Measurements from ENCODE around the gene CHD1.
A peak's percentile ranks its signal among the peaks of the same experiment; 100 is the strongest.

CHD1 gene

DNA sequence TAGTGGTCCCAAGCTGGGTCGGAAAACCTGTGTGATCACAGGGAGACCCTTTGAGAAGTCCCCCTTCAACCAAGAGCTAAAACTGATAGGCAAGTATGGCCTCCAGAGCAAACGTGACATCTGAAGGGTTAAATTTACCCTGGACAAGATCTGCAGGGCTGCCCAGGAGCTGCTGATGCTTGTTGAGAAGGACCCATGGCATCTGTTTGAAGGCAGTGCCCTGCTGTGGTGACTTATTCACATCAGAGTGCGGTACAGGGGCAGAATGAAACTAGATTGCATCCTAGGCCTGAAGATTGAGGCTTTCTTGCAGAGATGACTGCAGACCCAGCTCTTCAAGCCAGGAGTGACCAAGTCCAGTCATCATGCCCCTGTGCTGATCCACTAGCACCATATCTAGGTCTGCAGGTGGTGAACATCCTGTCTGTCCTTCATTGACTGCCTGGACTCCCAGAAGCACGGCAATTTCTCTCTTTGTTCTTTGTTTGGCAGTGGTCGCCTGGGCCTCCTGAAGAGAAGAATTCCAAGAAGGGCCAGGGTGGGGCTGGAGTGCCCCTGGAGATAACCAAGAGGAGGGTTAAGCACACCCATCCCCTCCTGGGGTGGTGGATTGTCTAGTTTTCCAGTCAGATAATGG, 25.7 kb upstream of the CHD1 start:
- Mint-ChIP-seq H3K27me3 (no peaks in the 10 kb centered on the region), H3K9me3 (no peaks in the 10 kb centered on the region), H3K4me3 (no peak overlapping the region), H3K27ac (no peak overlapping the region), H3K4me1 (no peaks in the 10 kb centered on the region), H3K36me3 (no peaks in the 10 kb centered on the region)

DNA sequence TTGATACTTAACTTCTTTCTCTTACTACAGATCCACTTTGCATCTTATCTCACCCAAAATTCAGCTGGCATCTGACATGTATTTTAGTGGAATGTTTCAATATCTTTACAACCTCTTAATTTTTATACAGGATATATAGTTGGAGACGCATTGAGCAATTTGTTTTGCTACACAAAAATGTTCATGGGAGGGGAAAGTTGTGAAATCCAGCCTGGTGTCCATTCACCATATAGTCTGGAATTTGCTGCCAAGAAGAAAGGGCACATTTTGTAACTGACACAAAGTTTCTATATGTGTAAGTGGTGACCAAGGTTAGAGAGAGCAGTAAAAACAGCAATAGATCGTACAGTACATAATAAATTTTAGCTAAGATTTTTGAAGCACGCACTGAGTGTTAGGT, 14.0 kb upstream of the CHD1 start:
- H3K27me3 Mint-ChIP-seq: no peaks in the 10 kb centered on the region
- no peaks in the 10 kb centered on the region for H3K36me3 Mint-ChIP-seq
- H3K4me3 Mint-ChIP-seq: no peak overlapping the region
- peak overlapping the region; percentile 19 for H3K27ac Mint-ChIP-seq
- H3K4me1 Mint-ChIP-seq: peaks cover 70% of the 10 kb centered on the region
- no peaks in the 10 kb centered on the region for H3K9me3 Mint-ChIP-seq

DNA sequence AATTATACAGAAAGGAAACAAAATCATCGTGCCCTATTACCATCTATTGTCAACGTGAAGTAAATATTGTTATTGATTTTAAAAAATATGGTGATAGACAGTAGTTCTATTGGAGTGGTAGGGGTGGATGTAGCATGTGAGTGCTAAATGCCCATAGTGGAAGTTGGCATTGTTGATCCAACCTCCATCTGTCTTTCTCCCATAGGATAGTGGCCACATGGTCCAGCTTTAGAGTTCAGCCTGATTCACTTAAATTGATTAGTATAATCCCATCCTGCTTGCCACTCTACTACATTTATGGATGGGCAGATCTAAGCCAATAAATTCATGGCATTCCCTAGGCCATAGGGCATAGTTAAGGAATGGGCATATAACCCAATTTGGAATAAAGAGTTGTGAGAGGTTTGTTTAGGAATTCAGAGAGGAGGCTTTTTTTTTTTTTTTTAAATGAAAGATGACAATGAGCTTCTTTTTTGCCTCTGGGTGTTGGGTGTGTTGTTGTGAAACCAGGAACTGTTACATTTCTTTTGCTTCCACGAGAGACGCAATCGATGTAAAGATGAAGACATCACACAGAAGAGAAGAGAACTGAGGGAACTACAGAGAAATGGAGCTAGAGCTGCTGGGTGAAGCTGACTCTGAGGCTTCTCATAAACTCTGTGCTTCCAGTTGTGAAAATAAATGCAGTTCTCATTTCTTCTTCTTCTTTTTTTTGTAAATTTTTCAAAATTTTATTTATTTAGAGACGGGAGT, 12.5 kb upstream of the CHD1 start:
- Mint-ChIP-seq H3K36me3 (no peaks in the 10 kb centered on the region), H3K27me3 (no peaks in the 10 kb centered on the region), H3K9me3 (no peaks in the 10 kb centered on the region), H3K4me3 (no peak overlapping the region), H3K27ac (peak overlapping the region; percentile 69), H3K4me1 (peaks cover 74% of the 10 kb centered on the region)

DNA sequence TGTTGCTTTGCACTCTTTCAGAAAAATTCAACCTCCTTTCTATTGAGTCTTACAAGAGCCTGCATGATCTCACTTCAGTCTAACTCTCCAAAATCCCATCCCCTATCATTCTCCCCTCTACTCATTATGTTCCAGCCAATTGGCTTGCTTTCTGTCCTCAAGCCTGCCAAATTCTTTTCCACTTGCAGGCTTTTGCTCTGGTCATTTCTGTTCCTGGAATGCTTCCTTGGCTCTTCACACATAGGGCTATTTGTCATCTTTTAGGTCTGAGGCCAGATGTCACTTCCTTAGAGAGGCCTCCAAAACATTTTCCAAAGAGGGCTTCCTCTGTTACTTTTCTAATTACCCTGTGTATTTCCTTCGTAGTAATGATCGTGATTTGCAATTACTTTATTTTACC, 11.8 kb upstream of the CHD1 start:
- Mint-ChIP-seq H3K9me3 (no peaks in the 10 kb centered on the region), H3K4me1 (peaks cover 74% of the 10 kb centered on the region), H3K27ac (peak overlapping the region; percentile 88), H3K27me3 (no peaks in the 10 kb centered on the region), H3K36me3 (no peaks in the 10 kb centered on the region), H3K4me3 (no peak overlapping the region)

DNA sequence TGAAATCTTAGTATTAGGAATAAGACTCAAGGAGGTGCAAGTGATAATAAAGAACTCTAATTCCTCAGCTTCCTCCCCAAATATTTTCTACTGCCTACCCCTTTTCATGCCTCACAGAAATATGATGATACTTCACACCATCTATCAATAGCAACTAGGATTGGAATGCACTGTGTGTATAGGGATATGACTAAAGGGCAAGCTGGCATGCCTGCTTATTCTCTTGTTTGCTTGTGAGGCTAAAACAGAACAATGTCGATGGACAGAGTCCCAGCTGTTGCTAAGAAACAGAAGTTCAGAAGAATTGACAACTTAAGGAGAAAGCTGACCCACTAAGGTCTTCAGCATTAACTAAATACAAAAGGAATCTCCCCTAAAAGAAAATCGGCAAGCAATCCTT, 9.7 kb upstream of the CHD1 start:
- Mint-ChIP-seq H3K36me3 (peaks cover 2% of the 10 kb centered on the region), H3K9me3 (no peaks in the 10 kb centered on the region), H3K4me3 (no peak overlapping the region)

DNA sequence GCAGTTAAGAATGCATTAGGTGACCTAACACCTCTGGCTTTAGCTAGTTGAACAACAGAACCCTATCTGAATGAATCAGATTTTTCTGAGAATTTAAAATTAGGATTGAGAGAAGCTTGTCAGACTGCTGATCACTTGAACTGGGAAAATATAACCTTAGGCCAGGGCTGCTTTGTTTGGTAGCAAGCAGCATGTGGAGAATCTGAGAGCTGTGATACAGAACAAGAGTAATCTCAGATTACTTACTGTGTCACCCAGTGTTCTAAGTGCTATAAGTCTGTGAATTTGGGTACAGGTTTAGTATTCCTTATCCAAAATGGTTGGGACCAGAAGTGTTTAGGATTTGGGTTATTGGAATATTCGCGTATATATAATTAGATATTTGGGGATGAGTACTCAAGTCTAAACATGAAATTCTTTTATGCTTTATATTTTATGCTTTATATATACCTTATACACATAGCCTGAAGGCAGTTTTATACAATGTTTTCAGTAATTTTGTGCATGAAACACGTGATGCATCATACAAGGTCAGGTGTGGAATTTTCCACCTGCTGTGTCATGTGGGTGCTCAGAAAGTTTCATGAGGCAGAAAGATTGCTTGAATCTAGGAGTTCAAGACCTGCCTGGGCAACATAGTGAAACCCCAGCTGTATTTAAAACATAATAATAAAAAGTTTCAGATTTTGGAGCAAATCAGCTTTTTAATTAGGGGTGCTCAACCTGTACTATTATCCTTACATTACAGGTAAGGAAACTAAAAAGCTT, 8.3 kb upstream of the CHD1 start:
- Mint-ChIP-seq H3K27ac (peak overlapping the region; percentile 11), H3K27me3 (no peaks in the 10 kb centered on the region), H3K9me3 (no peaks in the 10 kb centered on the region), H3K4me3 (no peak overlapping the region), H3K36me3 (peaks cover 2% of the 10 kb centered on the region), H3K4me1 (peaks cover 87% of the 10 kb centered on the region)

More for the DNA sequence above, 9.7 kb upstream of the CHD1 start:
- Mint-ChIP-seq H3K27ac (peak overlapping the region; percentile 21), H3K27me3 (no peaks in the 10 kb centered on the region), H3K4me1 (peaks cover 85% of the 10 kb centered on the region)

DNA sequence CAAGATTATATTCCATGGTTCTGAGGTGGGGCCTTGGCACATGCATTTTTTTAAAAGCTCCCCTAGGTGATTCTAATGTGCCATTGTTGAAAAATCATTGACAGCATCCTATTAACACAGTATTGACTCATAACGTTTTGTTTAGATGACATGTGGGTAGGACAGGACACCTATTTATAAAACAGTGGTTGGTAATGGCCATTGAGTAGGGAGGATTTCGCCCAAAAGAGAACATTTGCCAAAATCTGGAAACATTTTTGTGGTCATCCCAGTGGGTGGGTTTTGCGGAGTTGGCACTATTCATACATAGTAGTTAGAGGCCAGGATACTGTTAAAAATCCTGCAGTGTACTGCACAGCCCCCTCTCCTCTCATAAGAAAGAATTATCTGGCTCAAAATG, 6.4 kb upstream of the CHD1 start:
- Mint-ChIP-seq H3K4me3 (no peak overlapping the region), H3K9me3 (no peaks in the 10 kb centered on the region), H3K4me1 (peaks cover 88% of the 10 kb centered on the region), H3K27me3 (no peaks in the 10 kb centered on the region), H3K36me3 (peaks cover 2% of the 10 kb centered on the region), H3K27ac (peak overlapping the region; percentile 69)

DNA sequence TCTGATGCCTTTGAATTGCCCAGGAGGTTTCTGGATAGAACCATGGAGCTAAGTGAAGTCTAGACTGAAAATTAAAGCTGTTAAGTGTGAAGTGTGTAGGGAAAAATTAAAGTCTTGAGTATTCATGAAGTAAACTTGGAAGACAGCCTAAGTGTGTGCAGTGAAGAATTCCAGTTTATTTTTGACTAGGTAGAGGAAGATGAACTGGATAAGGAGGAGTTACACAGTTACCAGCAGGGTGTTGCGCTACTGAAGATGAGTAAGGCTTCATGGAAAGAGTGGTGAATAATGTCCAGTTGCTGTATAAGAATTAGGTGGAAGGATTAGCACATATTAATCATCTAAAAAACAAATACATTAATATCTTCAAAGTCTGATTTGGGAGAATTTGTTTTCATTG, 5.7 kb upstream of the CHD1 start:
- no peak overlapping the region for H3K4me3 Mint-ChIP-seq

DNA sequence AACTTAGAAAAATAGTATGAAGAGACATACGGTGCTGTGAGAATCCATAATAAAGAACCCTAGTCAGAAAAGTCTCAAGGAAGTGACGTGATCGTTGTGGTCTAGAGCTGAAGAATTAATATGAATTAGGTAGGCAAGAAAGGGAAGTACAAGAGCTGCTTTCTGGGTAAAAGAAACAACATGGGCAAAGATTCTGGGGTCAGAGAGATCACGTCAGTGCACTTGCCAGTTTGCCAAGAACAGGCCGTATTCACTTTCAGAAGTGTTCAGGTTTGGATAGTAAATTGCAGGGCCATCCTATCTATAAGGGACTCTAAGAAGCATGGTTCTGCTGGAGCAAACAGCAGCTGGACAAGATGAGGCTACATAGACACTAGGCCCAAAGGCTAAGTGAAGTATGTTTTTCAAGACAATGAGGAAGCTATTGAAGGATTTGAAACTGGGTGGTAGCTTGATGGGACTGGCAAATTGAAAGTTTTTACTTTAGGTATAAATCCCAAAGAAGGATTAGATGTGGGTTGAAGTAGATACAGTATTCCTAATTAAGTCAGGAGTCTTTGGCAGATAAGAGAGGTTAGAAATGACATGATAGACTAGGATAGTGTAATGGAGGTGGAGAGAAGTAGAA, 4.8 kb upstream of the CHD1 start:
- Mint-ChIP-seq H3K4me3 (peak overlapping the region; percentile 70), H3K36me3 (peaks cover 2% of the 10 kb centered on the region), H3K9me3 (no peaks in the 10 kb centered on the region), H3K4me1 (peaks cover 79% of the 10 kb centered on the region), H3K27ac (peak overlapping the region; percentile 96), H3K27me3 (no peaks in the 10 kb centered on the region)

More for the DNA sequence above, 5.7 kb upstream of the CHD1 start:
- H3K9me3 Mint-ChIP-seq: no peaks in the 10 kb centered on the region
- H3K27ac Mint-ChIP-seq: peak overlapping the region; percentile 69
- peaks cover 2% of the 10 kb centered on the region for H3K36me3 Mint-ChIP-seq
- H3K4me1 Mint-ChIP-seq: peaks cover 89% of the 10 kb centered on the region
- no peaks in the 10 kb centered on the region for H3K27me3 Mint-ChIP-seq

DNA sequence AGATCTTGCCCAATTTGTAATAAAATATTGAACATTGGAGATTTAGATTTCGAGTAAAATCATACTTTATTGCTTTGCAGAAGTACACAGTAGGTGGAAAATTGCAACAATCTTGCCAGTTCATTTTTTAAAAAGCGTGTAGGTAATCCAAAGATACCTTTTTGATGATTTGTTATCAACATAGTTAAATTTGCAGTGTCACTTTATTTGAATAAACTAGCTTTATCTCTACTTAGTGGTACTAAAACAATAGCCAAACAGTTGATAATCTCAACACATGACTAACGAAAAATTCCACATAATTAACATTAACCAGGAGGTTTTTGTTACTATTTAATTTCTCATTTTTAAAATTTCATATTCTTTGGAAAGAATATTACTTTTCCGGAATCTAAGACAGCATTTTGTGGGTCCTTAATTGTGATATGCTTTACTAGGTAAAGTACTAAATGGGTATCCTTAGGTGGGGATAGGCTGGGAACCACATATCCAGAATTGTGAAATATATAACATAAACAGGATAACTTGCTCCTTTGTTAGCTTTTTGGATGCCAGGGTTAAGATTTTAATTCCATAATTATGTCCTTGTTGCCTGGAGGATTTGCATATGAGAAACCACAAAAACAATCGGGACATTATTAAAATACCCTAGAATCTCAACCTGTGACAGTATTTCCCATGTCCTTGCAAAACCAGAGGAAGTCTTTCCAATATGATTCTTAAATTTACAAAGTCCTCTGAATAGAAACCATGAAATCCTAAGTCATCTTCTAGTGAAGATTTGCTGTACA, 2.4 kb upstream of the CHD1 start:
- no peaks in the 10 kb centered on the region for H3K27me3 Mint-ChIP-seq
- peak overlapping the region; percentile 97 for H3K4me3 Mint-ChIP-seq
- H3K4me1 Mint-ChIP-seq: peaks cover 68% of the 10 kb centered on the region
- peaks cover 2% of the 10 kb centered on the region for H3K36me3 Mint-ChIP-seq
- H3K9me3 Mint-ChIP-seq: no peaks in the 10 kb centered on the region
- H3K27ac Mint-ChIP-seq: peak overlapping the region; percentile 99

DNA sequence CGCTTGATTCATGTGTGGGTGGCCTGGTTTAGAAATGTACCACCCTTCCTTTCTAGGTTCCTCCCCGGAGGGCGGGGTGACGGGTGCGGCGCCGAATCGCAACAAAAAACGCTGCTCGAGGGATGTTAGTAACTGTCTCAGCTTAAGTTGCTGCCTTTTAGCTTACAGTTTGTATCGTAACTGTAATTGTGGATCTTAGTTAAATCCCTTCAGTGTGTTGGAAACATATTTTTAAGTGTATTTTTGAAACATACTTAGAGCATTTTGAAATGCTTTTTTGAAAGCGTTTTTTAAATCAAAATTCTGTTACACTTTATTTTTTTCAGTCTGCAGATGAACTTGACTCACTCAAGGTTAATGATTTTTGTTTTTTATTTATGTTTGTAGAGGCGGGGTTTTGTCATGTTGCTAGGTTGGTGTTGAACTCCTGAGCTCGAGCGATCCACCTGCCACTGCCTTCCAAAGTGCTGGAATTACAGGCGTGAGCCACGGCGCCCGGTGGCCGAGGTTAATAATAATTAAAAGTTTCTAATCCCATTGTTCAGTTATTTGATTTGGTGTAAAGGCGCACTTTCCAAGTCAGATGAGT, 997 bp upstream of the CHD1 start:
- H3K4me1 Mint-ChIP-seq: peaks cover 67% of the 10 kb centered on the region
- peaks cover 2% of the 10 kb centered on the region for H3K36me3 Mint-ChIP-seq
- no peaks in the 10 kb centered on the region for H3K9me3 Mint-ChIP-seq
- peak overlapping the region; percentile 97 for H3K4me3 Mint-ChIP-seq
- H3K27me3 Mint-ChIP-seq: no peaks in the 10 kb centered on the region
- peak overlapping the region; percentile 99 for H3K27ac Mint-ChIP-seq

DNA sequence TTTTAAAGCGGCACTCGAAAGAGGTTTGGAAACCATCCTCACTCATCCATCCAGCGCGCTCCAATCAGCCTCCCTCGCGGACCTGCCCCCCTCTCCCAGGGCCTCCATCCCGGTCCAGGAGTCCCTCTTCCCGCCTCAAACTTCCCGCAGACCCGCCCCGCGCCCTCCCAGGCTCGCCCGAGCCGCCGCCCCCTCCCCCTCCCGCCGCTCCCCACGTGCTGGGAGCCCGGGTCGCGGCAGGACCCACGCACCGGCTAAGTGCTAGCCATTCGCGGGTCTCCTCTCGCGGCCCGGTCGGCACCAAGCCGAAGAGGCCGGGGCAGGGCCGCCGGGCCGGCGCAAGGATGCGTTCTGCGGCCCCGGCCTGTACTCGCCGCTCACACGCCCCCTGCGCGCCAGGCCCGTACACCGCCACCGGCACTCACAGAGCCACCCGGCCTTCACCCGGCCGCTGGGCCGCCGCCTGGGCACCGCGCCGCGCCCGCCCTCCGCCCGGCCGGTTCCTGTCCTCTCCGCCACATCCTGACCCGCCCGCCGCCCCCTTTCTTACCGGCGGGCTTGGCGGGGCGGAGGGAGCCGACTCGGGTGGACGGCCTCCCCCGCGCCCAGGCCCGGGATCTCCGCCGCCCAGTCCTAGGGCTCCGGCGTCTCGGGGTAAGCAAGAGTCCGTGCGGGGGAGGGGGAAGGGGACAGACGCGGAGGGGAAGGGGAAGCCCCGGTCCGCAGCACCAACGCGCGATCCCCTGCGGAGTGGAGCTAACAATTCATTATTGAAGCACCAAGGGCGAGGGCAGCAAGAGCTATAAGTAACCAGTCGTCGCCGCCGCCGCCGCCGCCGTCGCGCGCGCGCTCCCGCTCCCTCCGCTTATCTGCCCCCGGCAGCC, 576 bp downstream of the CHD1 start:
- Mint-ChIP-seq H3K27me3 (no peaks in the 10 kb centered on the region), H3K4me1 (peaks cover 67% of the 10 kb centered on the region), H3K36me3 (peaks cover 7% of the 10 kb centered on the region), H3K4me3 (peak overlapping the region; percentile 97), H3K9me3 (no peaks in the 10 kb centered on the region), H3K27ac (peak overlapping the region; percentile 99)

DNA sequence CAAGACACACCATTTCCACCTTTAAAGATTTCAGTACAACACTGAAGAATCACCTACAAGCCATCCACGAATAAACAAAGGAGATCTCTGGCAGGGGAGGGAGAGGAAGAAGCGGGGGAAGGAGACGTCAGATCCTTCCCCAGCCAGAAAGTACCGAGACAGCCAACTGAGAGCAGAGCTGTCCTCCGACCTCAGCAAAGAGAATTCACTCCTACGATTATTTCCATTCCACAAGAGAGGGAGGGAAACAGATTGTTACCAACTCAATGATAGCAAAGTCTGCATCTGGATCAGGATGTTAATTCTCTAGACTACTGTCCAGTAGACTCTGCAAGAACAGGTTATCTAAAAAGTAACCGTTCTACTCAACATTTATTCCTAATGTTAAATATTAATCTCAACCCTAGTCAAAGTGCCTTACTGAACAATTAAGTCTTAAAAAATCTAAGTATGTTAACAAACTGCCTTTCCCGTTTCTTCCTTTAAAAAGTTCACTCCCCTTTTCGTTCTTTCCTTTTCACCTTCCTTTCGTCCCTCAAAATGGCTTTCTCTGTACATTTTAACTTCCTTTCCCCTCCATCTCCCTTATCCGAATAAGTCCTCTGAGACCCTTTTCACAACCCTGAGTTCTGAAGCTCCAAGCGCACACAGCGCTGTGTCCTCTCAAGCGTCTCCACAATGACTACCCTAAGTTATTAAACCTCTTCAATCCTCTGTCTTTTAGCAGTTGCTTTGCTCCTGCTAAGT, 1.4 kb downstream of the CHD1 start:
- Mint-ChIP-seq H3K27ac (peak overlapping the region; percentile 95), H3K9me3 (no peaks in the 10 kb centered on the region), H3K36me3 (peaks cover 10% of the 10 kb centered on the region), H3K4me1 (peaks cover 66% of the 10 kb centered on the region), H3K27me3 (no peaks in the 10 kb centered on the region), H3K4me3 (peak overlapping the region; percentile 95)
